Right atrium auricular region (tissue), 2 donors: ENCODE data around the gene NCOR1. TPM values are rescaled to one million over a fixed set of nuclear protein-coding genes. Genes with fewer than 3 reads are reported as not detected.
"Not testable (repeated sequence)": the region's sequence is repeated elsewhere in the genome, so short reads cannot be mapped to it uniquely, and the experiment has no call there.

Source experiments
- DNase-seq: peaks from one replicate; pipeline ENCODE4 v3.0.0-alpha.2; 2019; ENCODE audit warnings: low spot score
- H3K27ac ChIP-seq, 2 donors: fragments of 200-600 bp; sonication (generic); 1 replicate in 1 of 2; 2 replicates in 1 of 2; pipeline ENCODE4 v1.5.1; 2016 to 2019
- H3K27me3 ChIP-seq, 2 donors: fragments of 200-600 bp; sonication (generic); one replicate each; pipeline versions ENCODE4 v1.5.1 to v1.6.0; 2017 to 2019
- H3K36me3 ChIP-seq: fragments of 200-600 bp; sonication (generic); one replicate; pipeline ENCODE4 v1.5.1; 2016
- H3K4me1 ChIP-seq, 2 donors: fragments of 200-600 bp; sonication (generic); one replicate each; pipeline versions ENCODE4 v1.5.1 to v1.6.0; 2017 to 2019
- H3K4me3 ChIP-seq, 2 donors: fragments of 200-600 bp; sonication (generic); 1 replicate in 1 of 2; 2 replicates in 1 of 2; pipeline ENCODE4 v1.5.1; 2017 to 2019; ENCODE audit warnings: mild to moderate bottlenecking in 1 of 2, moderate library complexity in 1 of 2
- H3K9me3 ChIP-seq, 2 donors: fragments of 200-600 bp; sonication (generic); one replicate each; pipeline ENCODE4 v1.5.1; 2019
- total RNA-seq, 2 donors: library from RNA; depleted of rRNA; stranded (reverse); fragments of >200 nt; gene quantifications; one replicate each; pipeline ENCODE4 v1.1.0, GENCODE V29; 2016
- TF ChIP-seq, protein P1 (sequence below), 2 donors: fragments of 200-600 bp; sonication (generic); IDR thresholded peaks; one replicate each; pipeline ENCODE4 v1.5.1; 2019; ENCODE audit warnings: antibody characterized with exemption in 2 of 2

Gene NCOR1
- total RNA-seq, 2 donors from 2014 or later: 79.7 to 84.3 TPM

DNA sequence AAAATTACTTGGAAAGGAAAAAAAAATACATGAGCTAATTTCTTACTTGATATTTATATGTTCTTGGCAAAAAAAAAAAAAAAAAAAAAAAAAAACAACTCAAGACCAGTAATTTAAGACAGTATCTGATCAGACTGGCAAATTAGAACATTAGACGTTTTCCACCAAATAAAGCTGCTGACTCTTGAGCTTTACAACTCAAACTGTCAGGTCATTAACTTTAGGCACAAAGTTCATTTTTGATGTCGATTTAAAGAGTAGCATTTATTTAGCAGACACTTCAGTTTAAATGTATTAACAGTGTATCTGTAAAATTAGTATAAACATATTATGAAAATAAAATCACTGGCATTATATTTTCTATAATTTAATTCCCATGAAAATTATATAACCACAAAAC, 66.7 kb downstream of the NCOR1 start:
- H3K27ac ChIP-seq: no peak overlapping the region
- H3K9me3 ChIP-seq: no peaks in the 10 kb centered on the region
- H3K4me1 ChIP-seq: no peaks in the 10 kb centered on the region
- peaks cover 44% of the 10 kb centered on the region for H3K36me3 ChIP-seq
- H3K27me3 ChIP-seq: no peaks in the 10 kb centered on the region
- DNase-seq: no peak
- H3K4me3 ChIP-seq: no peak overlapping the region
- TF ChIP-seq, protein P1, sequence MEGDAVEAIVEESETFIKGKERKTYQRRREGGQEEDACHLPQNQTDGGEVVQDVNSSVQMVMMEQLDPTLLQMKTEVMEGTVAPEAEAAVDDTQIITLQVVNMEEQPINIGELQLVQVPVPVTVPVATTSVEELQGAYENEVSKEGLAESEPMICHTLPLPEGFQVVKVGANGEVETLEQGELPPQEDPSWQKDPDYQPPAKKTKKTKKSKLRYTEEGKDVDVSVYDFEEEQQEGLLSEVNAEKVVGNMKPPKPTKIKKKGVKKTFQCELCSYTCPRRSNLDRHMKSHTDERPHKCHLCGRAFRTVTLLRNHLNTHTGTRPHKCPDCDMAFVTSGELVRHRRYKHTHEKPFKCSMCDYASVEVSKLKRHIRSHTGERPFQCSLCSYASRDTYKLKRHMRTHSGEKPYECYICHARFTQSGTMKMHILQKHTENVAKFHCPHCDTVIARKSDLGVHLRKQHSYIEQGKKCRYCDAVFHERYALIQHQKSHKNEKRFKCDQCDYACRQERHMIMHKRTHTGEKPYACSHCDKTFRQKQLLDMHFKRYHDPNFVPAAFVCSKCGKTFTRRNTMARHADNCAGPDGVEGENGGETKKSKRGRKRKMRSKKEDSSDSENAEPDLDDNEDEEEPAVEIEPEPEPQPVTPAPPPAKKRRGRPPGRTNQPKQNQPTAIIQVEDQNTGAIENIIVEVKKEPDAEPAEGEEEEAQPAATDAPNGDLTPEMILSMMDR (IDR thresholded peaks at IDR 0.05): no peak

DNA sequence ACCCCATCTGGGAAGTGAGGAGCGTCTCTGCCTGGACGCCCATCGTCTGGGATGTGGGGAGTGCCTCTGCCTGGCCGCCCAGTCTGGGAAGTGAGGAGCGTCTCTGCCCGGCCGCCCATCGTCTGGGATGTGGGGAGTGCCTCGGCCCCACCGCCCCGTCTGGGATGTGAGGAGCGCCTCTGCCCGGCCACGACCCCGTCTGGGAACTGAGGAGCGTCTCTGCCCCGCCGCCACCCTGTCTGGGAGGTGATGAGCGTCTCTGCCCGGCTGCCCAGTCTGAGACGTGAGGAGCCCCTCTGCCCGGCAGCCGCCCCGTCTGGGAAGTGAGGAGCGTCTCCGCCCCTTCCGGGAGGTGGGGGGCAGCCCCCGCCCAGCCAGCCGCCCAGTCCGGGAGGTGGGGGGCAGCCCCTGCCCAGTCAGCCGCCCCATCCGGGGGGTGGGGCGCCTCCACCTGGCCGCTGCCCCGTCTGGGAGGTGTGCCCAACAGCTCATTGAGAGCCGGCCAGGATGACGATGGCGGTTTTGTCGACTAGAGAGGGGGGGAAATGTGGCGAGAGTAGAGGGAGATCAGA, 69.9 kb downstream of the NCOR1 start:
- H3K4me3 ChIP-seq, H3K9me3 ChIP-seq, H3K4me1 ChIP-seq, H3K27ac ChIP-seq, DNase-seq, H3K27me3 ChIP-seq: not testable (repeated sequence)
- H3K36me3 ChIP-seq: peaks cover 50% of the 10 kb centered on the region

GRCh38 chr17:16141685-16142084, 73.6 kb downstream of the NCOR1 start:
- no peaks in the 10 kb centered on the region for H3K9me3 ChIP-seq
- no peaks in the 10 kb centered on the region for H3K4me1 ChIP-seq
- H3K4me3 ChIP-seq: no peak overlapping the region
- TF ChIP-seq, protein P1 (IDR thresholded peaks at IDR 0.05): no peak
- peaks cover 42% of the 10 kb centered on the region for H3K36me3 ChIP-seq
- H3K27me3 ChIP-seq: no peaks in the 10 kb centered on the region
- H3K27ac ChIP-seq: no peak overlapping the region
- DNase-seq: no peak

- Histone ChIP-seq H3K27me3 (no peaks in the 10 kb centered on the region), H3K27ac (no peak overlapping the region), H3K36me3 (peaks cover 44% of the 10 kb centered on the region), H3K4me3 (no peak overlapping the region), H3K9me3 (no peaks in the 10 kb centered on the region), H3K4me1 (no peaks in the 10 kb centered on the region)
- no peak for DNase-seq
- TF ChIP-seq, protein P1 (IDR thresholded peaks at IDR 0.05): no peak
Observed at GRCh38 chr17:16140854-16141253, 74.5 kb downstream of the NCOR1 start.

GRCh38 chr17:16135461-16135860, 79.9 kb downstream of the NCOR1 start:
- TF ChIP-seq, protein P1 (IDR thresholded peaks at IDR 0.05): no peak
- no peaks in the 10 kb centered on the region for H3K27me3 ChIP-seq

GRCh38 chr17:16131593-16131992, 83.7 kb downstream of the NCOR1 start:
- no peak overlapping the region for H3K4me3 ChIP-seq
- no peaks in the 10 kb centered on the region for H3K4me1 ChIP-seq
- DNase-seq: no peak
- H3K27me3 ChIP-seq: no peaks in the 10 kb centered on the region
- no peak overlapping the region for H3K27ac ChIP-seq
- H3K36me3 ChIP-seq: peaks cover 26% of the 10 kb centered on the region
- no peaks in the 10 kb centered on the region for H3K9me3 ChIP-seq
- TF ChIP-seq, protein P1 (IDR thresholded peaks at IDR 0.05): no peak

More at GRCh38 chr17:16135461-16135860, 79.9 kb downstream of the NCOR1 start:
- Histone ChIP-seq H3K4me3 (no peak overlapping the region), H3K9me3 (no peaks in the 10 kb centered on the region), H3K4me1 (no peaks in the 10 kb centered on the region), H3K36me3 (peaks cover 40% of the 10 kb centered on the region), H3K27ac (no peak overlapping the region)
- DNase-seq: no peak
